H1 (cell line): ENCODE measurements around the gene RASGRF1.

Source experiments
- EZH2 ChIP-seq: fragments of 200-600 bp; sonication (generic); IDR thresholded peaks from 2 replicates; pipeline ENCODE4 v1.7.1; 2012; ENCODE audit warnings: low read depth, mild to moderate bottlenecking, moderate library complexity, low read length, inconsistent platforms; ENCODE audit not compliant: severe bottlenecking
- KDM5A ChIP-seq: fragments of 200-600 bp; IDR thresholded peaks from 2 replicates; pipeline ENCODE4 v1.7.1; 2012; ENCODE audit warnings: mild to moderate bottlenecking, low read length, inconsistent platforms, mixed read lengths
- POLR2A ChIP-seq, 2 experiments: IDR thresholded peaks; 1 replicate in 1 of 2; 2 replicates in 1 of 2; pipeline ENCODE4 v1.6.1; 2011; ENCODE audit warnings: low read depth in 2 of 2, low read length in 2 of 2, mild to moderate bottlenecking in 2 of 2; ENCODE audit errors: control extremely low read depth in 1 of 2
- TCF12 ChIP-seq: IDR thresholded peaks from 2 replicates; pipeline ENCODE4 v1.6.1; 2011; ENCODE audit warnings: low read depth, mild to moderate bottlenecking, low read length
- TF ChIP-seq, protein P1 (sequence below), 3 experiments: IDR thresholded peaks; 1 replicate in 2 of 3; 2 replicates in 1 of 3; pipeline versions ENCODE4 v1.5.1 to v1.6.1; 2011; ENCODE audit warnings: low read length in 3 of 3, mild to moderate bottlenecking in 3 of 3, inconsistent platforms in 2 of 3, low read depth in 1 of 3, moderate library complexity in 1 of 3; ENCODE audit not compliant: insufficient read depth in 1 of 3; ENCODE audit errors: control extremely low read depth in 1 of 3

DNA sequence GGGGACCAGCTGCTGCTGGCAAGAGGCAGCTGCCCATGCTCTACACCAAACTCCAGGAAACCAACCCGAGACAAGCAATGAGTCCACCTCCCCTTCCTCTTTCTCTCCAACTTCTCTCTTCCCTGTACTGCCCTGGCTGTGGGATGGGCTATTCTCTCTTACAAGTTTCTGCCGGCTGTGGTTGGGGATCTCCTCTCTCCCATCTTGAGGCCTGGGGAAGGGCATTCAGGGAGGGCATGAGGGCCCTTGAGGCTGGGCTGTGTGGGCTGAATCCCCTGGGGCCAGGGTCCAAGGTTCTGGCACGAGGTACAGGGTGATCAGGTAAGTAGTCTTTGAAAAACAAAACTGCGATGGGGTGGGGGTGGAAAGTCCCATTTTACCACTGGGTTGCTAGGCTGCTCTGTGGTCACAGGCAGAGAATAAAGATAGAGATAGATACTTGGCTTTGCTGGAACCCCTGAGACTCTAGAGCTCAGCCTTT is 113.4 kb downstream of the RASGRF1 start:
- TF ChIP-seq KDM5A (no peak), EZH2 (no peak), POLR2A (IDR thresholded peaks at IDR 0.05; ENCODE audit: control extremely low read depth in 1 of 2, low read depth in 2 of 2, low read length in 2 of 2) (no peak), TCF12 (no peak)
- TF ChIP-seq, protein P1, sequence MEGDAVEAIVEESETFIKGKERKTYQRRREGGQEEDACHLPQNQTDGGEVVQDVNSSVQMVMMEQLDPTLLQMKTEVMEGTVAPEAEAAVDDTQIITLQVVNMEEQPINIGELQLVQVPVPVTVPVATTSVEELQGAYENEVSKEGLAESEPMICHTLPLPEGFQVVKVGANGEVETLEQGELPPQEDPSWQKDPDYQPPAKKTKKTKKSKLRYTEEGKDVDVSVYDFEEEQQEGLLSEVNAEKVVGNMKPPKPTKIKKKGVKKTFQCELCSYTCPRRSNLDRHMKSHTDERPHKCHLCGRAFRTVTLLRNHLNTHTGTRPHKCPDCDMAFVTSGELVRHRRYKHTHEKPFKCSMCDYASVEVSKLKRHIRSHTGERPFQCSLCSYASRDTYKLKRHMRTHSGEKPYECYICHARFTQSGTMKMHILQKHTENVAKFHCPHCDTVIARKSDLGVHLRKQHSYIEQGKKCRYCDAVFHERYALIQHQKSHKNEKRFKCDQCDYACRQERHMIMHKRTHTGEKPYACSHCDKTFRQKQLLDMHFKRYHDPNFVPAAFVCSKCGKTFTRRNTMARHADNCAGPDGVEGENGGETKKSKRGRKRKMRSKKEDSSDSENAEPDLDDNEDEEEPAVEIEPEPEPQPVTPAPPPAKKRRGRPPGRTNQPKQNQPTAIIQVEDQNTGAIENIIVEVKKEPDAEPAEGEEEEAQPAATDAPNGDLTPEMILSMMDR (IDR thresholded peaks at IDR 0.05; ENCODE audit: control extremely low read depth in 1 of 3, insufficient read depth in 1 of 3, low read depth in 1 of 3, low read length in 3 of 3) = no peak
